Measurements from ENCODE around the gene RHOF. TPM values are rescaled to one million over a fixed set of nuclear protein-coding genes. Genes with fewer than 3 reads are reported as not detected.

RHOF gene
- total and polyA plus RNA-seq, 4 donors: 0.97 to 7.0 (median 3.5) TPM

GRCh38 chr12:121806009-121806545, 12.6 kb upstream of the RHOF start:
- Histone ChIP-seq H3K36me3 (ENCODE audit: control insufficient read depth in 4 of 4, insufficient read depth in 3 of 4, low read depth in 1 of 4, low read length in 3 of 4) (peaks cover 9 to 19% (median 17%) of the 10 kb centered on the region in 4 donors), H3K4me1 (ENCODE audit: control insufficient read depth in 4 of 4, insufficient read depth in 4 of 4, low read length in 3 of 4) (peaks cover 9 to 53% (median 37%) of the 10 kb centered on the region in 4 donors), H3K9ac (ENCODE audit: low read depth in 1 of 2, low read length in 2 of 2) (peak overlapping the region; percentile 36 to 71), H3K4me3 (ENCODE audit: low read depth in 1 of 3, low read length in 3 of 3) (peak overlapping the region; percentile 77 to 93 (median 81)), H3K27ac (ENCODE audit: low read depth in 1 of 2, low read length in 2 of 2) (peak overlapping the region; percentile 65 to 67), H3K9me3 (ENCODE audit: control insufficient read depth in 4 of 4, low read length in 3 of 4) (no peaks in the 10 kb centered on the region), H3K27me3 (ENCODE audit: control insufficient read depth in 4 of 4, insufficient read depth in 4 of 4, low read length in 3 of 4) (no peaks in the 10 kb centered on the region)
- DNase-seq (ENCODE audit: low spot score): no peak
- 2% methylated on average over 16 of the region's 16 CpGs for WGBS
- TF ChIP-seq, protein P1, sequence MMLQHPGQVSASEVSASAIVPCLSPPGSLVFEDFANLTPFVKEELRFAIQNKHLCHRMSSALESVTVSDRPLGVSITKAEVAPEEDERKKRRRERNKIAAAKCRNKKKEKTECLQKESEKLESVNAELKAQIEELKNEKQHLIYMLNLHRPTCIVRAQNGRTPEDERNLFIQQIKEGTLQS (IDR thresholded peaks at IDR 0.05): no peak
- TF ChIP-seq FOXA1 (IDR thresholded peaks at IDR 0.05) (no peak), SP1 (IDR thresholded peaks at IDR 0.05) (no peak), TAF1 (conservative IDR thresholded peaks at IDR 0.05) (no peak)
- TF ChIP-seq, protein P2, sequence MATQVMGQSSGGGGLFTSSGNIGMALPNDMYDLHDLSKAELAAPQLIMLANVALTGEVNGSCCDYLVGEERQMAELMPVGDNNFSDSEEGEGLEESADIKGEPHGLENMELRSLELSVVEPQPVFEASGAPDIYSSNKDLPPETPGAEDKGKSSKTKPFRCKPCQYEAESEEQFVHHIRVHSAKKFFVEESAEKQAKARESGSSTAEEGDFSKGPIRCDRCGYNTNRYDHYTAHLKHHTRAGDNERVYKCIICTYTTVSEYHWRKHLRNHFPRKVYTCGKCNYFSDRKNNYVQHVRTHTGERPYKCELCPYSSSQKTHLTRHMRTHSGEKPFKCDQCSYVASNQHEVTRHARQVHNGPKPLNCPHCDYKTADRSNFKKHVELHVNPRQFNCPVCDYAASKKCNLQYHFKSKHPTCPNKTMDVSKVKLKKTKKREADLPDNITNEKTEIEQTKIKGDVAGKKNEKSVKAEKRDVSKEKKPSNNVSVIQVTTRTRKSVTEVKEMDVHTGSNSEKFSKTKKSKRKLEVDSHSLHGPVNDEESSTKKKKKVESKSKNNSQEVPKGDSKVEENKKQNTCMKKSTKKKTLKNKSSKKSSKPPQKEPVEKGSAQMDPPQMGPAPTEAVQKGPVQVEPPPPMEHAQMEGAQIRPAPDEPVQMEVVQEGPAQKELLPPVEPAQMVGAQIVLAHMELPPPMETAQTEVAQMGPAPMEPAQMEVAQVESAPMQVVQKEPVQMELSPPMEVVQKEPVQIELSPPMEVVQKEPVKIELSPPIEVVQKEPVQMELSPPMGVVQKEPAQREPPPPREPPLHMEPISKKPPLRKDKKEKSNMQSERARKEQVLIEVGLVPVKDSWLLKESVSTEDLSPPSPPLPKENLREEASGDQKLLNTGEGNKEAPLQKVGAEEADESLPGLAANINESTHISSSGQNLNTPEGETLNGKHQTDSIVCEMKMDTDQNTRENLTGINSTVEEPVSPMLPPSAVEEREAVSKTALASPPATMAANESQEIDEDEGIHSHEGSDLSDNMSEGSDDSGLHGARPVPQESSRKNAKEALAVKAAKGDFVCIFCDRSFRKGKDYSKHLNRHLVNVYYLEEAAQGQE (IDR thresholded peaks at IDR 0.05): peak; percentile 0

DNA sequence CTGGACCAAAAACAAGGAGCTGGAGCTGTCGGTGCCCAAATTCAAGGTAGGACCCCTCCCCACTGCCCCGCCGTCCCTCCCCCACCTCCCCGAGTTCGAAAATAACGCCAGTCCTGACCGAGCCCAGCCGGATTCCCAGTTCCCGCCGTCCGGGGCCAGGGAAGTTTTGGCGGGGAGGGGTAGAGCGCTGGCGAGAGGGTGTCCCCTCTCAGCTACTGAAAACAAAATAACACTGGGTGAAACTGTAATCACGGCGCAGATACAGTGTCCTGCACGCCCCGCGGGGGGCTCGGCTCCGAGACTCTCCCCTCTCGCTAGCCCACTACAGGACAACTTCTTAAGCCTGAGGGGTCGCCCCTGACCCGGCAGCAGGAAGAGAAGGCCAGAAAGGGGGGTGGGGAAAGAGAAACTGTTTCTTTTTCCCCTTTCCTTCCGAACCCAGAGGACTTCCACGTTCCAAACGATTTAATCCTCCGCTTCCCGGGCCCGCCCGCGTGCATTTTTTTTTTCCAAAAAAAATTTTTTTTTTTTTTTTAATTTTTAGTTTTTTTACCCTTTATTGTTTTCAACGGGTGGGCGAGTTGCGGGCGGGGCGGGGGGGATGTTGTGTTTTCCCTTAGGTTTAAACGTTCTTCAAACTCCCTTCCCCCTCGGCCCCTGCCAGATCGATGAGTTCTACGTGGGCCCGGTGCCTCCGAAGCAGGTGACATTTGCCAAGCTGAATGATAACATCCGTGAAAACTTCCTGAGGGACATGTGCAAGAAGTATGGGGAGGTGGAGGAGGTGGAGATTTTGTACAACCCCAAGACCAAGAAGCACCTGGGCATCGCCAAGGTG, 11.9 kb upstream of the RHOF start:
- DNase-seq (ENCODE audit: low spot score): no peak
- H3K9ac ChIP-seq (ENCODE audit: low read depth in 1 of 2, low read length in 2 of 2): peak overlapping the region; percentile 70 to 71
- H3K9me3 ChIP-seq (ENCODE audit: control insufficient read depth in 4 of 4, low read length in 3 of 4): no peaks in the 10 kb centered on the region
- WGBS: under 1% methylated on average over 45 of the region's 45 CpGs
- peak overlapping the region; percentile 77 to 93 (median 81) for H3K4me3 ChIP-seq (ENCODE audit: low read depth in 1 of 3, low read length in 3 of 3)
- H3K4me1 ChIP-seq (ENCODE audit: control insufficient read depth in 4 of 4, insufficient read depth in 4 of 4, low read length in 3 of 4): peaks cover 7 to 46% (median 30%) of the 10 kb centered on the region in 4 donors
- TF ChIP-seq, protein P2 (IDR thresholded peaks at IDR 0.05): peak; percentile 20
- TF ChIP-seq FOXA2 (IDR thresholded peaks at IDR 0.05): no peak
- H3K27ac ChIP-seq (ENCODE audit: low read depth in 1 of 2, low read length in 2 of 2): peak overlapping the region; percentile 89 to 90
- no peaks in the 10 kb centered on the region for H3K27me3 ChIP-seq (ENCODE audit: control insufficient read depth in 4 of 4, insufficient read depth in 4 of 4, low read length in 3 of 4)
- H3K36me3 ChIP-seq (ENCODE audit: control insufficient read depth in 4 of 4, insufficient read depth in 3 of 4, low read depth in 1 of 4, low read length in 3 of 4): peaks cover 5 to 15% (median 12%) of the 10 kb centered on the region in 4 donors
